NCI-H2196 (cell line): Measurements from ENCODE around the gene KCNRG.
"Not testable (repeated sequence)": the region's sequence is repeated elsewhere in the genome, so short reads cannot be mapped to it uniquely, and the experiment has no call there.

Experiments used
- DNase-seq: peaks from one replicate; lab custom pipeline; 2025; ENCODE audit not compliant: unreplicated experiment; lab: John Stamatoyannopoulos, UW

Gene KCNRG

GRCh38 chr13:50015258-50015657 is at the start of gene KCNRG:
KCNRG (plus strand) TSS chr13:50015444; CDS start chr13:50015494, 50 bp downstream.
- DNase-seq = no peak

GRCh38 chr13:49967456-49967855 is 47.8 kb upstream of the KCNRG start:
- DNase-seq = no peak

- no peak for DNase-seq
Observed at GRCh38 chr13:49972709-49973108, 42.5 kb upstream of the KCNRG start.

- no peak for DNase-seq
Observed at GRCh38 chr13:49975826-49976225, 39.4 kb upstream of the KCNRG start.

GRCh38 chr13:49976314-49977258 is 38.7 kb upstream of the KCNRG start:
- DNase-seq = peak; percentile 63

- DNase-seq = no peak
Observed at GRCh38 chr13:49977992-49978391, 37.3 kb upstream of the KCNRG start.

- no peak for DNase-seq
Observed at GRCh38 chr13:49980266-49980665, 35.0 kb upstream of the KCNRG start.

GRCh38 chr13:49985129-49985528 is 30.1 kb upstream of the KCNRG start:
- peak; percentile 1 for DNase-seq

- DNase-seq = no peak
Observed at GRCh38 chr13:49986471-49986870, 28.8 kb upstream of the KCNRG start.

GRCh38 chr13:49990612-49991011 is 24.6 kb upstream of the KCNRG start:
- DNase-seq = not testable (repeated sequence)

- DNase-seq = no peak
Observed at GRCh38 chr13:49993111-49993510, 22.1 kb upstream of the KCNRG start.

- no peak for DNase-seq
Observed at GRCh38 chr13:49993666-49994065, 21.6 kb upstream of the KCNRG start.

GRCh38 chr13:49995625-49996101 is 19.6 kb upstream of the KCNRG start:
- DNase-seq = no peak

- peak; percentile 79 for DNase-seq
Observed at GRCh38 chr13:49996161-49996915, 18.9 kb upstream of the KCNRG start.

- DNase-seq = peak; percentile 72
Observed at GRCh38 chr13:49996951-49997895, 18.0 kb upstream of the KCNRG start, which contains the start of gene TRIM13. TRIM13 (plus strand) TSS chr13:49997042; CDS start chr13:50011941, 14,899 bp downstream.

- no peak for DNase-seq
Observed at GRCh38 chr13:49997955-49998354, 17.3 kb upstream of the KCNRG start.

GRCh38 chr13:49998714-49999624 is 16.3 kb upstream of the KCNRG start:
- DNase-seq = no peak

GRCh38 chr13:50001287-50001686 is 14.0 kb upstream of the KCNRG start:
- no peak for DNase-seq

- DNase-seq = no peak
Observed at GRCh38 chr13:50006426-50007135, 8.7 kb upstream of the KCNRG start.
